ENCODE data around the gene IFI30.
"Not testable (repeated sequence)": the region's sequence is repeated elsewhere in the genome, so short reads cannot be mapped to it uniquely, and the experiment has no call there.

IFI30 gene

DNA sequence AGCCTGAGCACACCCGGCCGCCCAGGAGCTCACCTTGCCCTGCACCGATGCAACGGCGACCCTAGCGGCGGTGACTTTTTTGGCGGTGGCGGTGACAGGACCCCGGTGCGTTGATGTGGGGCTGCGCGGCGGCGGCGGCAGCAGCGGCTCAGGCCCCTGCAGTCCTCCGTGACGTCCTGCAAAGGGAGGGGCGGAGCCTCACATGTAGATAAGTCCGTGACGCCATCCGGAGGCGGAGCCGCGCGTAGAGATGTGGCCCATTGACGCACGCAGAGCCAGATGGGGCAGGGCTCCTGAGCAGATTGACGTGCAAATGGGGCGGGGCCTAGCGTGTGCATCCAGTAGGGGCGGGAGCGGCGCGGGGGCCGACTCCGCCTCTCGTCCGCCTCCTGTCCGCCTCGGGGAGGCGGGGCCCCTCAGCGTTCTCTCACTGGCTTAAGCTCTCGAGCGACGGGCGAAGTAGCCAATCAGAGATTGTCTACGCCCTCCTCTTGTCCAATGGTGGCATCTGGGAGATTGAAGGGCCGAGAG lies 30.3 kb downstream of the IFI30 start, which contains the start of gene RAB3A:
RAB3A (minus strand) TSS at position 180 of the 531 bp plus-strand sequence. CDS start 1,302 bp downstream, outside the sequence.
- peak; percentile 100 for DNase-seq

DNA sequence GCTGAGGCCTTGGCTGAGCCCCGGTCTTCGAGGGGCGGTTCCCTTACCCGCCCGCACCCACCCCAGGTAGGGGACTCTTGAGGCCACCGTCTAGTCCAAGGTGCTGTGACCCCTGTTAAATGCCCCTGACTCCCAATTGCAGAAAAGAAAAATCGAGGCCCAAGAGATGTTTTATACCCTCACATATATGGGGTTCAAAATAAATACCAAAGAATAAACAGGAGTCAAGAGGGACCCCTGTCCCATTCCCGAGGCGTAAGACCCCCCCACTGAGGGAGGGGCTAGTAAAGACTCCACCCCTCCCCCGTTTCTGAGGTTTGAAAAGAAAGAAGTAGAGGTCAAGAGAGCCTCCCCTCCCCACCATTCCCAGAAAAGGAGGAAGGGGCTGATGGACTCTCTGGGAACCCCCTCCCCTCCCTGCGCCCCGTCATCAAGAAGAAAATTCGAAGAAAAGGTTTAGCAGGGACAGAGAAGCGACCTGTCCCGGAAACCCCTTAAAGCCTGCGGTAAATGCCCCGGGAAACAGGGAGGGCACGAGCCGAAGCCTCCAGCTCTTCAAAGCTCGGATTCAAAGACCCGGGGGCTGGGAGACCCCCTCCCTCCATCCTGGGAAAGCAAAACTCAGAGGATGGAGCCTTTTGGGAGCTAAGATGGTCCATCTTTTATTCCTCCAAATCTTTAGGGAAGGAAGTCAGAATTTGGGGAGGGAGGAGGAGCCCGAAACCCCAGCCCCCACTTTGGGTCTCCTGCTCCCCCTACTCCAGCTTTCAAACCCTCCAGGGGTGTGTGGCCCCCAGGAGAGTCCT lies 31.0 kb downstream of the IFI30 start:
- no peak for DNase-seq

DNA sequence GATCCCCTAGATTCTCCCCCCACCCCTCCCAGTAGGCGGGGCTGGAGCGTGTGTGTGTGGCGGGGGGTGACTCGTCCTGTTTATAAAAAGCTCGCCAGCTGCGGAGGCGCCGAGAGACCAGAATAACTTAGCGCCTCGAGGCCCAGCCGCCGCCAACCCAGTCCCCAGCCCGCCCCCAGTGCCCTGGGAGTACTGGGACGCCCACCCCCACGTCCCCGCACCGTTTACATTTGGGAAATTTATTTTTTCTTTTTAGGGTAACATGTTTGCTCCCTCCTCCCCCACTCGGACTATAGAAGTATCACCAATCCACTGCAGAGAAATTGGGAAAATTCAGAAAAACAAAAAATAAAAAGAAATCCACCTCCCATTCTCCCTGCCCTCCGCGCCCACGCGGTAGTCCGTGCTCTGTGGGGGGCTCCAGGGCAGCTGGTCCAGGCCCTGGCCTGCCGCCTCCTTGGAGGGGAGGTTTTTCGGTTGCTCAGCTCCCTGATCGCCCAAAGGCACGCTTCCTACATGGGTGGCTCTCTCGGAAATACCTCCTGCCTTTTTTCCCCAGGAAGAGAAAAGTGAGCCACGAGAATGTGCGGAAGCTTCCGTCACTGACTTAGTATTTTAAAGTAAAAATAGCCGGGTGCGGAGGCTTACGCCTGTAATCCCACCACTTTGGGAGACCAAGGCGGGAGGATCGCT lies 31.7 kb downstream of the IFI30 start:
- DNase-seq: peak; percentile 75

DNA sequence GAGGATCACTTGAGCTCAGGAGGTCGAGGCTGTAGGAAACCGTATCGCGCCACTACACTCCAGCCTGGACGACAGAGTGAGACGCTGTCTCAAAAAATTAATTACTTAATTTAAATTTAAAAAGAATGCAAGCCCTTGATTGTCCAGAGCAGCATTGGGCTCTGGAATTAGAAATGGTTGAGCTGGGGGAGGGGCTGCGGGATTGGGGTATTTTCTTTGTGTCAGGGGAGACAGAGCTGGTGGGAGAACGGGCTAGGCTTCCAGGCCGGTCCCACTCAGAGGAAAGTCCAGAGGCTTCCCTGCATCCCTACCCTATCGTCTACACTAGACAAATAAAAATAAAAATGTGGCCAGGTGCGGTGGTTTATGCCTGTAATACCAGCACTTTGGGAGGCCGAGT lies 32.4 kb downstream of the IFI30 start:
- no peak for DNase-seq

DNA sequence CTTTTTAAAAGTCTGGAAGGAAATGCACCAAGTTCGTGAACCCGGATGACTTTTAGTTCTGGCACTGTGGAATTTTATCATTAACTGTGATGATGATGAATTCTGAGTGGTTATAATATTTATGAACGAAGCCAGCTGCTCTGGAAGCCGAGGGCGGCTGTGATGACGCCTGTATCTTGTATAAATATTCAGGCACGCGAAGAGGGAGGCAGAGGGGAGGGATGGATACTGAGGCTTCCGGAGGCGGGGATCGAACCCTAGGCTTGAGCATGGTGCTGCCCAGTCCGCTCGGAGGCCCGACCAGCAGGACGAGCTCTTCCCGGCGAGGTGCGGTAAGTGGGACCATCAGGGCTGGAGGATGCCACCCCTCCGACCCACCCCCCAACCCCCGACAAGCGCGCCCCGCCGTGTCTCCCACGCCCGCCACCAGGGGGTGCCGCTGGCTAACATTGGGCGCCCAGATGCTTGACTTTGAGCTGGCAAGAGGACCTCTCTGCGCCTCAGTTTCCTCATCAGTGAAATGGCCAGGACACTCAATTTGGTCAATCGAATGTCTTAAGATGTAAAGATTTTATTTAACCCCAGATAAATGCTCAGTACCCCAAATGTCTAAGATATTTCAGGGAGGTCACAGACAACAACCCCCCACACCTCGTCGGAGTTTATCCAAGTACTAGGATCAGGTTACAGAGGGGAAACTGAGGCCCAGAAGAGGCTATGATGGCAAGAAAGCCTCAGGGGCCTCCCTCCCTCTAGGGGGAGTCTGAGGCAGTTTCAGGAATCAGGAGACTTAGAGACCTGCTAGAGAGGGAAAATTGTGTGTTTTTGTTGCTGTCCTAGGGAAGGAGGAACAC lies 34.7 kb downstream of the IFI30 start:
- DNase-seq: peak; percentile 32

DNA sequence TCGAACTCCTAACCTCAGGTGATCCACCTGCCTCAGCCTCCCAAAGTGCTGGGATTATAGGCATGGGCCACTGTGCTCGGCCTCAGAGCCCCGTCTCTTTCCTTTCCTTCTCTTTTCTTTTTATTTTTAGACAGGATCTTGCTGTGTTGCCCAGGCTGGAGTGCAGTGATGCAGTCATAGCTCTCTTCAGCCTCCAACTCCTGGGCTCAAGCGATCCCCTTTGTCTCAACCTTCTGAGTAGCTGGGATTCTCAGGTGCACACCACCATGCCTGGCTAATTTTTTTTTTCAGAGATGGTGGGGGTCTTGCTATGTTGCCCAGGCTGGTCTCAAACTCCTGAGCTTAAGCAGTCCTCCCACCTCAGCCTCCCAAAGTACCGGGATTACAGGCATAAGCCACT lies 36.3 kb downstream of the IFI30 start:
- not testable (repeated sequence) for DNase-seq

DNA sequence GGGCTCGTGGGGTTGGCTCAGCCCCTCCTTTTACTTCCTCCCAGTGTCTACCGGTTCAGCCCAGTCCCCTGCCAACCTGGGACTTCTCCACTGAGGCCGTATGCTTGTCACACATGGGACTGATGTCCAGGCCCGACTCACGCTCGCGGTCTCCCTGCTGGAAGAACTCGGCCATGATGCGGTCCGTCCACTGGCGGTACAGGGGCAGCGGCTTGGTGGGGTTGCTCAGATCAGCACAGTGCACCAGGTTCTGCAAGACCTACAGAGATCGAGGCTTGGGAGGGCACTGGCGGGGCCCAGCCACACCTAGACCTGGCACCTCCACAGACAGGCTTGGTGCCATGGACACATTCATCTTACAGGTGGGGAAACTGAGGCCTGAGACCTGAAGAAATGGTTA lies 38.1 kb downstream of the IFI30 start:
- no peak for DNase-seq

DNA sequence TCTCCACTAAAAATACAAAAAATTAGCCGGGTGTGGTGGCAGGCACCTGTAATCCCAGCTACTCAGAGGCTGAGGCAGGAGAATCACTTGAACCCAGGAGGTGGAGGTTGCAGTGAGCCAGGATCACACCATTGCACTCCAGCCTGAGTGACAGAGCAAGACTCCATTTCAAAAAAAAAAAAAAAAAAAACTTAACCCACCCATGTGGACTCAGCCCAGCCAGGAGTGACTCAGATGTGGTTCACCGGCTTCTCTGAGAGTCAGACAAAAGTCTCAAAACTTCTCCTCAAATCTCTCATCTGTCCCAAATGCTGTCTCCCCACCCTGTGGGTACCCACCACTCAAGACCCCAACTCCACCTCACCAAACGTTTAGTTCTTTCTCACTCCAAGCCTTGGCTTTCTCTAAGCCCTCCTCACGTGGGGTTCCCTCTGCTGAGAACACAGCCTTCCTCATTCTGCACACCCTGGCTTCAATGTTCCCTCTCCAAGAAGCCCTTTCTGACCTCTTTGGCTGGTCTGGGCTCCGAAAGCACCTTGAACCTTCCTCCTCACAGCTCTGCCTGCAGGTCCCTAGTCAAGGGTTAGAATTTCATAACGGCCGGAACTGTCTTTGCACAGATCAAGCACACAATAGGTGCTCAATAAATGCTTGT lies 41.3 kb downstream of the IFI30 start:
- no peak for DNase-seq

DNA sequence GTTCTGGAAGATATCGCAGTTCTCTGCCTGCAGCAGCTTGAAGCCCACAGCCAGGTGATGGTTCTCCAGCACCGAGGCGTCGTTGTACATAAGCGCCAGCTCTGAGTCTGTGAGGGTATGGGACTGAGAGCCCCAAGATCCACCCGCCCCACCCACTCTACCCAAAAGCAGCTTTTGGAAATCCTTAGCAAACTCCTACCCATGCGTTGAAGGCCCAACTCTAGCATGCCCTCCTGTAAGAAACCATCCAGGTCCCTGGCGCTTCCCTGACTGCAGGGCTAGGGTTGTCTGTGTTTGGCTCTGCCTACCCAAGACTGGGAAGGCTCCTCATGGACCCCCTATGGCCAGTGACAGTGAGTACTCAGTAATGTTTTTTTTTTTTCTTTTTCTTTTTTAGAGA lies 43.2 kb downstream of the IFI30 start:
- DNase-seq: no peak

DNA sequence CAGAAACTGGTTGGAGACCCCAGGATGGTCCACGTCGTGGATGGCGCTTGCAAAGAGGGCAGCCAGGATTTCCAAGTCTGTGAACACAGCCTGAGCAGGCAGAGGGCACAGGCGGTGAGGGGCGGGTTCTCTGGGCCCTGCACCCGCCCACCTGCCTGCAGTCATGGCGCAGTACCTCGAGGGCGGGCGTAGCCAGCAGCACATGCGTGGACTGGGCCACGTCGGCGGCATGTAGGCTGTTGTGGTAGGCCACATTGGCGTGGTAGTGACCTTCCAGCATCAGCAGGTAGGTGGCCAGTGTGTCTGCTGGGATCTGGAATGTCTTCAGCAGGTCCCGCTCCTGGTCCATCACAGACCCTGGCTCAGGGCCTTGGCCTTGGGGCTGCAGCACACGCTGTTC lies 44.5 kb downstream of the IFI30 start:
- no peak for DNase-seq

DNA sequence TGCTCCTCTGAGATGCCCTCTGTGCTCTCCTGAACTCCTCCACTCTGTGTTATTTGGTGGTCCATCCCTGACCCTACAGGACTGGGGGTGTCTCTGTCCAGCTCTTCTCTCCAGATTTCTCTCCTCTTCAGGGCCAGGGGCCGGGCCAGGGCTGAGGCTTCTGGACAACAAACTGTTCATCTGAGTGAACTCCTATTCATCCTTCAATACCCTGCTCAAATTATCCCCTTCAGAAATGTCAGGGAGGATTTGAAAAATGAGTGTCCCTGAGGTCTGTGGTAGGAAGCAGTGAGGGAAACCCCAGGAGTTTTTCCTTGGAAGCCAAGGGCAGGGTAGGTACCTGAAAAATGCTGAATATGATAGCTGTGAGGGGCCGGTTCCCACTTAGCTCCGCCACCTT lies 45.0 kb downstream of the IFI30 start:
- no peak for DNase-seq

DNA sequence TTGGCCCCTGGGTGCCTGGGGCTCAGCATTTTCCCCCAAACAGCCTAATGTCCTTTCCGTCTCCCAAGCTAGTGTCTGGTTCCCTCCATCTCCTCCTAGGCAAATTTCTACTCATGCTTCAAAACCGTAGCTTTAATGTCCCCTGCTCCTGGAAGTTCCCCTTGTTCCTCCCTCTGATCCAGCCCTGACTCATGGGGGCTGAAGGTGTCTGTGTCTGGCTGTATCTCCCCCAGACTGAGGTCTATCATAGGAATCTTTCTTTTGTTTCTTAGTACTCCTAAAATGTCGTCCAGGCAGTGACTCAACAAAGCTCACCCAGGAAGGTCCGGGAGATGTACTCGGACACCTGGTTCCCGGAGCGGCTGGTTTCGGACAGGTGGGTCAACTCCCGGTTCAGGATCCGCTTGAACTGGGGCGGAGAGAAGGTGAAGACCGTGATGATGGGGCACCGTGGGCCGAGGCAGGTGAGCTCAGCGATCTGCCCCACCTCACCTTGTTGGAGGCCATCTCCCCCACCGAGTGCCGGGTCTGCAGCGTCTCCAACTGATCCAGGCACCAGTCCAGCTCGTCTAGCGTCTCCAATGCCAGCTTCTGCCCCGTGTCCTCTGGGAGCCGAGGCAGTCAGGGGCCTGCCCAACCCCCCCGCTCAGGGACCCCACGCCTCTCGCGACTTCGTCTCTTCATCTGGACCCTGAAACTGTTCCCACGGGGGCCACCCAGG lies 46.5 kb downstream of the IFI30 start:
- no peak for DNase-seq

DNA sequence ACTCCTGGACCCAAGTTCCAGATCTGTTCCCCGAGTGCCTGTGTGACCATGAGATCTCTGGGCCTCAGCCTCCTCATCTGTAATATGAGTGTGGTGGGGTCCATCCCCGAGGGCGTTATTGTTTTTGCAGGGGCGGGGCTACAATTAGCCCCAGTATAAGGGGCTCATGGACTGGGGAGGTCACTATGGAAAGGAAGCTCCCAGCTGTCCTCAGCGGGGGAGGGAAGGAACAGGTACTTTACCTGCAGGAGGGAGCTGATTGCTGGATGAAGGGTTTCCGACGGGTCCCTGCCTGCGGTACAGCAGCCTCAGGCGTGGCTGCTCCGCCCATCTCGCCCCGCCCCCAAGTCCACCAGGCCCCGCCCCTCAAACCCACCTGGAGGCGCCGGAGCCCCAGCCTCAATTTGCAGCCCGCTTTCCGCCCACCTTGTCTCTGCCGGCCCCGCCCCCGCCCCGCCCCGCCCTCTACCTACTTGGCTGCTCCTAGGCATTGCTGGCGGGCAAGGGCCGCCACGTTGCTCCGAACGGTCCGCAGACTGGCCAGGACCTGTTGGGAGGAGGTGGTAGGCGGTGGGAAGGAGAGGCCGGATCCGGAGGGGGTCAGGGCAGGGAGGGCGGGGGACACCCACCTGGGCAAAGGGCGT lies 47.1 kb downstream of the IFI30 start:
- DNase-seq: no peak

DNA sequence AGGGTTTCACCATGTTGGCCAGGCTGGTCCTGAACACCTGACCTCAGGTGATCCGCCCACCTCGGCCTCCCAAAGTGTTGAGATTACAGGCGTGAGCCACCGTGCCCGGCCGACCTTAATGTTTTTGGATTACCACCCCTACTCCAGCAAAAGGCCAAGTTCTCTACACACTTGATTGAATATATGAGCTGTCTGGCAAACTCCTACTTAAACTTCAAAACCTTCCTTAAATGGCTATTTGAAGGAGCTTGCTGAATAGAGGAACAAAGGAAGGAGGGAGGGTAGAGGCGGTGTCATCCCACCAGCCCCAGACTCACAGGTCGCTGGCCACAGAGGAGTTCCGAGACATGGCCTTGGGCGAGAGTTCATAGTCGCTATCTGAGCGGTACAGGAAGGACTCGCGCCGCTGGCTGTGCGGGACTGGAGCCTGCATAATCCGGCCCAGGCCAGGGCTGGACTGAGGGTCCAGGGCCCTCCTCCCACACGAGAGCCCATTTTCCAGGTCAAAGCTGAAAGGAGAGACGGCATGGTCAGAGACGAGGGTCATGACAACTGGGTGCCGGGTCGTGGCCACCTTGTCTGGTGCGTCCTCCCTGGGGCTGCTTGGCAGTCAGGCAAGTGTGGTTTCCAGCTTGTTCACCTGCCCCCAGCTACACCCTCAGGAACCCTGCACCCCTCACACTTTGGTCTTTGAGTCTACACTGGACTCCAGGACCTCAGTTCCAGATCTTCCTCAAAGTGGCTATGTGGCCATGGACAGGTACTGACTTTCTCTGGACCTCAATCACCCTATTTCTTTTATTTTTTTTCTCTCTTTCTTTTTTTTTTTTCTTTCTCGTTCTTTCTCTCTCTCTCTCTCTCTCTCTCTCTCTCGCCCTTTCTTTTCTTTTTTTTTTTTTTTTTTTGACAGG lies 48.5 kb downstream of the IFI30 start:
- no peak for DNase-seq

DNA sequence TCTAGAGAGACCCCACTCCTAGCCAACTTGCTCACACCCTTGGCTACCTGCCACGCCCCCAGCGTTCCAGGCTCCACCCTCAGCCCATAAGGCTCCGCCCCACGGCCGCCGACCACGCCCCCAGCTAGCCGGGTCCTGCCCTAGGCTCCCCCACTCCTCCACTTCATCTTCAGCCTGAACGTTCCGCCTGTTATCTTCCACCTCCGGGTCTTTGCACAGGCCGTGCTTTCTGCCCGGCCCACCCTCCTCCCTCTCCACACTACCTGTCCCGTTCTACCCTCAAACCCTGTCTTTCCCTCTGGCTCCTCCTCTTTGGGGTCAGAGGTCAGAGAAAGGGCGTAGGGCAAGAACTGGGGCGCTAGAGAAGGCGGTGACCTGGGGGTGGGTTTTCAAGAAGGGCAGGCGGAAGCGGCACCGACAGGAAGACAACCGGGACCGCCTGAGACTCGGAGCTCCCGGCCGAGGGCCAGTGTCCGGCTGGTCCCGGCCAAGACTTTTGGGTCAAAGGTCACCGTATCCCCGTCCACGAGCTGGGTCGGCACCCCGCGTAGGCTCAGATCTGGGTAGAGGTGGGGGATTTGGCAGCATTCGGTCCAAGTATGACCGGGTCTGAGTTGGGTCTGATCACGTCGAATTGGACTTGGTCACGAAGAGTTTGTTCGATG lies 50.4 kb downstream of the IFI30 start:
- DNase-seq: no peak

DNA sequence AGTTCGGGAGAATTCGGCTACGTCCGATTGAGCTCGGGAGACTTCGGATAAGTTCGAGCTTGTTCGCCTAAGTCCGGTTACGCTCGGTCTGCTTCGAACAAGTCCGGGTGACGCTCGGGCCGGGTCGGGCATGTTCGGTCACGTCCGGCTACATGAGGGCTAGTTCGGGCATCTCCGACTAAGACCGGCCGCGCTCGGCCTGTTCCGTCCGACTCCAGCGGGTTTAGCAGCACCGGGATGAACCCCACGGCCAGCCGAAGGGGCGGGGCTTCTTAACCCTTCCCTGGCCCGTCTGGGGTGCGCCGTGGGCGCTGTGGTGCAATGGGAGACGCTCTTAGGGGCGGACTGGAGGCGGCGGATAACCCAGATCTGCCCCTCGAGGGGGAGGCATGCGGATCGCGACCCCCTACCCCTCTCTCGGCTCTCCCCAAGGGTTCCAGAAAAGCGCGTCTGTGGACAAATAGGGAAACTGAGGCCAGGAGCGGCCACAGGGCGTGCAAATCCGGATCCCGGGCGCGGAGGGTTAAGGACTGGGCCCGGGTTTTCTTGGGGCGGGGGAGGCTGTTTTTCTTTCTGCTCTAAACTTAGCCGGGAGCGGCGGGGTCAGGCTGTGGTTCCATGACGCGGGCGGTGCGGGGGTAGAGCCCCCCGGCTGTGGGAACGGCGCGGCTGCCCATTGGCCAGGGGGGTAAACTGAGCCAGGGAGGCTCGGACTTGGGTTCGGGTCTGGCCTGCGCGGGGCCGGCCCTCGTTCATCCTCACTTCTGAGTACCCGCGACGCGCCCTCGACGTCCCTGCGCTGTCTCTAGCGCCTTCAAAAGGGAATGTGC lies 51.1 kb downstream of the IFI30 start:
- peak; percentile 99 for DNase-seq

DNA sequence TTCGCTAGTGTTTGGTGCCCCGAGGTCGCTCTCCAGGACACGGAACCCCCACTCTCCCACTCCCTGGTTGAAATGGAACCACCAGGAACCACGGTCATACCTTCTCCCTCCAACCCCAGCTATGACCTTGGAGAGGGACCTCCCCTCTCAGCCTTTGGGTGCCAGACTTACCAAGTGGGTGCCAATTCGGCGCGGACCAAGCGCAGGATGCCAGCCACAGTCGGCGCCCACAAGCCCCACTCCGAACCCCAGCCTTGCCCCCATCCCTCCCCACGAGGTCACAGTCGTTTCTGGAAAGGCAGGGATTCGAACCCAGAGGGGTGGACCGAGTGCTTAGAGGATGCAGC lies 51.7 kb downstream of the IFI30 start:
- no peak for DNase-seq

DNA sequence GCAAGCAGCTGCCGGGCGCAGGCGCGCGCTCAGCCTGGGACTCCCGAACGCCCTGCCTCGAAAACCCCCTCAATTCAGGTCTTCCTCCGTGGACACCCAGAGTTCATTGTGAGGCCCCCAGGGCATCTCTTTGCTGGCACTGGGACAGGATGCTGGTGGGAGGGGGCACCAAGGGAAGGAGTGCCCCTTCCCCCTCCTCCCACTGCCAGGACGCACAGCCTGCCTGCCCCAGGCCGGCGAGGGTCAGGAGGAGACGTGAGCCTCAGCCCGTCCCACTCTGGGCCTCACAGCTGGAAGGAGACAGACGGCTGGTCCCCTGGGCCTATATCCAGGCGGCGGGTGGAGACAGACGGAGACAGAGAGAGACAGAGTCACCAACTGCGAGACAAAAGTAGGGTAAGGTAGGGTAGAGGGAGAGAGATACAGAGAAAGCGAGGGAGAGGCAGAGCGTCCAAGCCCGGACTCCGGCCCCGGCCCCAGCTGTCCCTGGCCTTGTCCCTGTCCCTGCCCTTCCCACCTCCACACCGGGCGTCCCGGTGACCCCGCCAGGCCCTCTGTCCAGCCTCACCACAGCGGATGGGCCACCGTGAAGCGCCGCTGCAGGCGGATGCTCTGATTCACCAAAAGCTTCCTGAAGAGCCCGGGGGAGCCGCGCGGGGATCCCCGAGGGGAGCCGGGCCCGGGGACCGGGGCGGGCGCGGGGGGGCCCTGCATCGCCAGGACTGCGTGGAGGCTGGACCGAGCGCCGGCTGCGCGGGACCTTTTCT lies 52.3 kb downstream of the IFI30 start, which contains the start of gene PDE4C:
PDE4C (minus strand) TSS at position 737 of the 767 bp plus-strand sequence; CDS start at position 714, 23 bp downstream.
- DNase-seq: no peak

Measured in amniotic stem cell (primary cell).